CD4-positive, alpha-beta T cell treated with Interleukin-10 for 1 hour (primary cell): ENCODE data around the gene CRIP1.

Experiments used
- DNase-seq: peaks from one replicate; pipeline ENCODE4 v3.0.0-alpha.2; 2020

CRIP1 gene

DNA sequence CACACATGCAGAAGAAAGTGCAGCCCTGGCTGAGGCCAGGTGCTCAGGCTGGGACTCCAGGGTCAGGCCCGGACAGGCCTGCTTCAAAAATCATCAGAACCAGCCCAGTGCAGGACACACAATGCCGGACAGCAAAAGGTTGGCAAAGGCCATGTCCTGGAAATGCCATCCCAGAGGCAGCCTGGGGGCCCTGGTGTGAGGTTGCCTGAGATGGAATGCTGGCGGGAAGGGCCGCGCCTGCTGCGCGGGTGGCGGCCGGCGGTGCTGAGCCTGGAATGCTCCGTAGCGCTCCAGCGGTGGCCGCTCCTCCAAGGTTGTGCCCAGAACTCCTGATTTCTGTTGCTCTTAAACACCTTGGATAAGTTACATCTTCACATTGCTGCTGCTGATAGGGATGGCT lies 33.7 kb upstream of the CRIP1 start:
- DNase-seq: no peak

DNA sequence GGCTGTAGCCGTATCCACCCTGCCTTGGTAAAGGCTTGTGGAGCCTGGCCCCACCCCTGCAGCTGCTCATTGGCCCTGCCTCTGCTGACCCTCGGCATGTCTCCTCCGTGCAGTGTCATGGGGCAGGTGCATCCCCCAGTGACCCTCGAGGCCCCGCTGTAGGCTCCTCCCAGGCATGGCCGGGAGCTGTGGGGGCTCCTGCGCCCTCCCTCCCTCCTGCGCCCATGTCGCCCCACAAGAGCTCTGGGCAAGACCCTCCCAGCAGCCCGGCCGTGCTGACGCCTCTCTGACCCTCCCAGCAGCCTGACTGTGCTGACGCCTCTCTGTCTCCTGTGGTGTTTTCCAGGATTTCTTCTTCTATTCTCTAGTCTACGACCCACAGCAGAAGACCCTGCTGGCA lies 32.8 kb upstream of the CRIP1 start:
- no peak for DNase-seq

DNA sequence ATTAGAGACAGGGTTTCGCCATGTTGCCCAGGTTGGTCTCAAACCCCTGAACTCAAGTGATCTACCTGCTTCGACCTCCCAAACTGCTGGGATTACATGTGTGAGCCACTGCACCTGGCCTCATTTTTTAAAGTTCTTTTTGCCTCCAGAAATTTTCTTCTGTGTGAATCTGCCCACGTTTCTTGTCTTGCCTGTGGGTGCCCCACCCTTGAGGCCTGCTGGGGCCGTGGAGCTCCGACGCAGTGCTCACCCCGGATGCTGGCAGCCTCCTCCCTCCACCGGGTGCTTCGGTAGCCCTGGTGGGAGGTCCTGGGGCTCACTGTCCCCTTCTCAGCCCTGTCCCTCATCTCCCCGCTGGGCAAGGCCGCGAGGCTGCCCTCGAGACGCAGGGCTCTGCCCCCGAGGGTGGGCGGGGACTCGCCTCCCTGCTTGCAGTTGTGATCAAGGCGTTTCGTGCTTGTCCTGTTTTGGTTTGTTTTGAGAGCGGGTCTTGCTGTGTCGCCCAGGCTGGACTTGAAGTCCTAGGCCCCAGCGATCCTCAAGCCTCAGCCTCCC lies 31.5 kb upstream of the CRIP1 start:
- no peak for DNase-seq

DNA sequence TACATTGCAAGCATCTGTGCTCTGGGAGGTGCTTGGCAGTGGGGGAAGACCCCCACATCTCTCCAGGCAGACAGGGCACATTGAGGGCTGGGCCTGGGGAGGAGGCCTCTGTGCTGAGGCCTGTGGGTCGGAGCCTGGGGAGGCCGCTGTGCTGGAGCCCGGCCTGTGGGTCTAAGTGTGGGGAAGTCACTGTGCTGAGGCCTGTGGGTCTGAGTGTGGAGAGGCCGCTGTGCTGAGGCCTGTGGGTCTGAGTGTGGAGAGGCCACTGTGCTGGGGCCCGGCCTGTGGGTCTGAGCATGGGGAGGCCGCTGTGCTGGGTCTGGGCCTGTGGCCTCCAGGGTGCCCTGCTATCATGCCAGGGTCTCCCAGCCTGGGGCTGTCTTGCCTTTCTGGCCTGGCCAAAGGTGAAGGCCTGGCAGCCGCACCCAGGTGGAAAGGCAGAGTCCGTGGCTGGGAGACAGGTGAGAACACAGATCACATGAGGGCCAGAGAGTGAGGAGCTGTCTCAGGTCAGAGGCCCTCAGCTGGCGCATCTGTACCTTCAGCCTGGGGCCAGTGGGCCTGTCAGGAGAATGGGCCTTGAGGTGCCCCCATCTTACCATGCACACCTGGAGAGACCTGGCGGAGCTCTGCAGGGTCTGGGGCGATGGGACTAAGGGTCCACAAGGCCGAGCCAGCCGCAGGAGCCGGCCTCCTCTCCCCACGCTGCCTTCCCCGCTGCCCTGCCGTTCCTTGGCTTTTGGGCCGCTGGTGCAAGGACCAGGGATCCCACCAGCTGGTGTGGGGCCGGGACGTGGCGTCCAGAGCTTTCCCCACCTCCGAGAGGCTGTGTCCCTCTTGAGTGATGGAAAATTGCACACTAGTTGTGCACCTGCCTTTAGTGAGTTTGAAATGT lies 30.7 kb upstream of the CRIP1 start:
- no peak for DNase-seq

DNA sequence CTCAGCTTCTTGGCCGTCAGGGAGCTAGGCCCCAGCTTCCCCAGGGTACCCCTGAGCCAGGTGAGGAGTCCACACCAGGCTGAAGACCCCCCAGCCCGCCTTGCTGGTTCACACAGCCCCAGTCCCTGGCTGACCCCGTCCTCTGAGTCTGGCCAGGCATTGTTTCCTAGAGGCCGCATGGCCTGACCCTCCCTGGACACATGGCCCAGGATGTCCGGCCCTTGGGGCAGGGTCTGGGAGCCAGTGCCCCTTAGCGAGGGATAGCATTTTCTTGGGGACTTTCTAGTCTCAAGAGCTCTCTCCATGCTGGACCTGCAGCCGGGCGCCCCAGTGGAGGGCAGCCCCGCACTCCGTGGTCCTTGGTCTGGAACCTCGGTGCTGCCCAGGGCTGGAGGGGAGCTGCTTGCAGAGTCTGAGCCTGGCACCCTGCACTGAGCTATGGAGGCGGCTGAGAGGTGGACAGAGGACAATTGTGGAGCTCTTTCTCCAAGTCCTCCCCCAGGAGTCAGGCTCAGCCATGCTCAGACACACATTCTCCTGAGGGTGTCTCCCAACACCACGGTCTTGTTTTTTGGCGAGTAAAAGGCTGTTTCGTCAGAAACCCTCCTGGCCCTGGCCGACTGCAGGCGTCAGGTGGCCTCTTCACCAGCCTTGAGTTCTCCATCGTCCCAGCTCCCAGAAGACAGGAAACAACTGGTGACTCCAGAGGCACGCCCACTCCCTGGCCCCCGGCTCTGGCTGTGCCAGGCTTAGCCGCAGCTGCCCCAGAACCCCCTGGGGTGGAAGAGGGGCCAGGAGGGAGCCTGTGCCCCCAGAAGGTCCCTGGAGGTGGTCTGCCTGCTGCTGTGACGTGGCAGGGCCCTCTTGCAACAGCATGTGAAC lies 29.7 kb upstream of the CRIP1 start:
- DNase-seq: no peak

DNA sequence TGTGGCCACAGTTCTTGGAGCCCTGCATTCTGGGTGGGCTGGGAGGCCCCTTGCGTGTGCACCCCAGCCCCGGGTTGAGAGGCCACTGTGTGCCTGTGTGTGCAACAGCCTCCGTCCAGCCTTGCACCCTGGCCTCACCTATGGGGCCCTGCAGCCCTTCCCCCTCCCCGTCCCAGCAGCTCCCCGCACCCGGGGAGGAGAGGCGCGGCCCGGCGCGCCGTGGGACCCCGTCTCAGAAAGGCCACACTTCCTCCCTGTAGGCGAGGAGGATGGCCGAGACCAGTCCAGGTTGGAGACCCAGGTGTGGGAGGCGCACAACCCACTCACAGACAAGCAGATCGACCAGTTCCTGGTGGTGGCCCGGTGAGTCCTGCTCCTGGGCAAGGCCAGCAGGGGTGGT lies 28.7 kb upstream of the CRIP1 start:
- DNase-seq: no peak

DNA sequence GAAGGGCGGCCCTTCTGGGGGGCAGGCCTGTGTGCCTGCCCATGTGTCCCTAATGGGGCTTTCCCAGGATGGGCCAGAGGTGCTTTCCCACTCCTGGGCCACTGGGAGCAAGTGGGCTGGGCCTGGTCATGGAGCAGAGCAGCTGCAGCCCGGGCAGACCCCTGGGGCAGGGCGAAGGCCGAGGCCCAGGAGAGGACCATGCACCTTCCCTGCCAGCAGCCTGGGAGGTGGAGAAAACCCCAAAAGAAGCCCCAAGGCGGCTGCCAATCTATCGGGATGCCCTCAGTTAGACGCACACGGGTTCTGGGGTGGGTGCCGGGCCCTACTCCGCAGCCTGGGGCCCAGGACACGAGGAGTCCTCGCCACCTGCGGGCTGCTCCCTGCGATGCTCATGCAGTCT lies 28.1 kb upstream of the CRIP1 start:
- no peak for DNase-seq

DNA sequence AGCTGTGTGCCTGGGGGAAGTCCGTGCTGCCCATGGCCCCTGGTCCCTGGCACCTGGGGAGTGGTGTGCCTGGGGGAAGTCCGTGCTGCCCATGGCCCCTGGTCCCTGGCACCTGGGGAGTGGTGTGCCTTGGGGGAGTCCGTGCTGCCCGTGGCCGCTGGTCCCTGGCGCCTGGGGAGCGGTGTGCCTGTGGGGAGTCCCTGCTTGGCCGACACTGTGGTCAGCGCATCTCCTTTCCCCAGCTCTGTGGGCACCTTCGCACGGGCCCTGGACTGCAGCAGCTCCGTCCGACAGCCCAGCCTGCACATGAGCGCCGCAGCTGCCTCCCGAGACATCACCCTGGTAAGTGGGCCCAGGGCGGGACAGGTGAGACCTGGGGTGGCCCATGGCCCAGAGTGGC lies 26.6 kb upstream of the CRIP1 start:
- no peak for DNase-seq

DNA sequence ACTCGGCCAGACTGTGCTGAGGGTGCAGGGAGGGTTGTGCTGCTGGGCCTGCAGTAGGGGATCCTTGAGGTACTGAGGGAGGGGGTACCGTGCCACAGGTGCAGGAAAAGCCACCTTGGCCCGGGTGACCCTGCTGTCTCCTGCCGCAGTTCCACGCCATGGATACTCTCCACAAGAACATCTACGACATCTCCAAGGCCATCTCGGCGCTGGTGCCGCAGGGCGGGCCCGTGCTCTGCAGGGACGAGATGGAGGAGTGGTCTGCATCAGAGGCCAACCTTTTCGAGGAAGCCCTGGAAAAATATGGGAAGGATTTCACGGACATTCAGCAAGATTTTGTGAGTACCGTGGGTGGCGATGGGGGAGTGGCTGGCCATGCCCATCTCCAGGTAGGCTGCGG lies 26.1 kb upstream of the CRIP1 start:
- no peak for DNase-seq

DNA sequence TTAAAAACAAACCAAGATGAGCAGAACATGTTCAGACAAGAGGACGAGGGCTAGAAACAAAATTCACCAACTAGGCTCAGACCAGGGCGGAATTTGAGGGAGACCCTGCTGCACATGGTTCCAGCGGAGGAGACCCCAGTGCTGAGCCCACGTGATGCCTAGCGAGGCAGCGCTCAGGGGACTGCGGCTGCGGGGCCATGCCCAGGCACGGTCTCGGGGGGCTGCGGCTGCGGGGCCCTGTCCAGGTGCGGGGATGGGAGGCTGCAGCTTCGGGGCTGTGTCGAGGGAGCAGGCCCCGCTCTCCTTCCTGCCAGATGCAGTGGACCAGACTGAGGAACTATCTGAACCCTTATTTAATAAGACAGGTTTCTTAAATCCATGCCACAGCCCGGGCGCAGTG lies 24.8 kb upstream of the CRIP1 start:
- DNase-seq: no peak

DNA sequence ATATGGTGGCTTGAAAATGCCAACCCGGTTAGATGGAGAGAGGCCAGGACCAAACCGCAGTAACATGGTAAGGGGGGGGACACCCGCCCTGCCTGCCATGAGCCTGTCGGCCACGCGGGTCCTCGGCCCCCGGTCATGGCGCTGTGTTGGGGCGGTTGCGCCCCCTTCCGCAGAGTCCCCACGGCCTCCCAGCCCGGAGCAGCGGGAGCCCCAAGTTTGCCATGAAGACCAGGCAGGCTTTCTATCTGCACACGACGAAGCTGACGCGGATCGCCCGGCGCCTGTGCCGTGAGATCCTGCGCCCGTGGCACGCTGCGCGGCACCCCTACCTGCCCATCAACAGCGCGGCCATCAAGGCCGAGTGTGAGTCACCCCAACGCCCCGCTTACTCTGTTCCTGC lies 22.2 kb upstream of the CRIP1 start:
- no peak for DNase-seq

DNA sequence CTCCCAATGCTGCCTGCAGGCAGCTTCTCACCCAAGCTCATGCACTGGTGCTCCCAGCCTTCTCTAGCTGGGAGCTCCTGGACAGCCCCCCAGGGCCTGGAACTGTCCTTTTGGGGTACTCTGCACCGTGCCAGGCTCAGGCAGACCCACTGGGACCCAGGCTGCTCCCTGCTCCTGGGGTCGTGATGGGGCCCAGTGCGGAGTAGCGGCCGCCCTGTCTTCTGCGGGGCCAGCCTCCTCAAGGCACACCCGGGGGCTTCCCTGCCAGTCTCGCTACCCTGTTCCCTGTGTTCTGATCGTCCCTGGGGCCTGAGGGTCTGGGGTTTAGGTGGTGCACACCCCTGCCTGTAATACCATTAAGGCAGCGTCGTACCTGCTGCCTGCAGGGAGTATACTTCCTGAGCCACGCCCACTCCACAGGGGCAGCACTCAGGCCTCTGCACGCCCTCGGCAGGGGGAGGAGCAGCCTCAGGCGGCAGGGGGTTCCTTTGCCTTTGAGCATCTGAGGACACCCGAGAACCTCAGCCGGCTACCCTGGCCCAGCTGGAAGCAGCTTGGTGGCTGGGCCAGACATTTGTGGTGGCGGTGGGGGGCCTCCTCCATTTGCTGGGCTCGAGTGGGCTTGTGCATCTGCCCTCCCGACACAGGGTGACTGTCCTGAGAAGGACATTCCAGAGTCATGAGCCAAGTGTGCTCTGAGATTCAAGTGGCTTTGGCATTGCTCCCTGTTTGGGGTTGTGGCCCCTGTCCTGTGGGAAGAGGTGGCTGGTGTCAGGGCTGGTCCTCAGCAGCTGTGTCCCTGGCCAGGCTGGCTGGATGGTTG lies 21.3 kb upstream of the CRIP1 start:
- no peak for DNase-seq

DNA sequence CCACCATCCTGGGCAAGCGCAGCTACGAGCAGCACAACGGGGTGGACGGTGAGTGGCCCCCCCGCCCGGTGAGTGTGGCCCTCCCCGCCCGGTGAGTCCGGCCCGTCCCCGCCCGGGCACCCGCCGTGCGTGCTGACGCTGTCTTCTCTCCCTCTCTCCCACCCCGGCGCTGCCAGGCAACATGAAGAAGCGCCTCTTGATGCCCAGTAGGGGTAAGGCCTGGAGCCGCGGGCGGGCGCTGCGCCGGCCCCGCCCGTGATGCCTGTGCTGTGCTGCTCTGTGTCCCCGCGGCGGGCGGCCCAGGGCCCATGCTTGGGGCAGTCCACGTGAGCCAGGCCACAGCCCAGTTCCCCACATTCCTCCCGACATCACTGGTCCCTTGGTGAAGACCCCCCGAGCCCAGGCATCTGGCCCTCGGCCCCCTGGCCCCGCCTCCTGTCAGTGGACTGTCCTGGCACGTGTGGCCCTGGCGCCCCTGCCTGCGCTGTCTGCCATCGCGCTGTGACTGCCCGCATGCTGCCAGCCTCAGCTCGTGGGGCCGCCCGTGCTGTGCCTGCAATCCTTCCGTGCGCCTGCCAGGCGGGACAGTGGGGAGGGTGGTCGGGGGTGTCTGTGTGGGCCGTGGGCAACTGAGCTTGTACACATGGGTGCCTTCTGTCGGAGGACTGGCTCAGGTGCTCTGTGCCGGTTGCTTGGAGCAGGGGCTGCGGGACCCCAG lies 20.0 kb upstream of the CRIP1 start:
- DNase-seq: no peak

DNA sequence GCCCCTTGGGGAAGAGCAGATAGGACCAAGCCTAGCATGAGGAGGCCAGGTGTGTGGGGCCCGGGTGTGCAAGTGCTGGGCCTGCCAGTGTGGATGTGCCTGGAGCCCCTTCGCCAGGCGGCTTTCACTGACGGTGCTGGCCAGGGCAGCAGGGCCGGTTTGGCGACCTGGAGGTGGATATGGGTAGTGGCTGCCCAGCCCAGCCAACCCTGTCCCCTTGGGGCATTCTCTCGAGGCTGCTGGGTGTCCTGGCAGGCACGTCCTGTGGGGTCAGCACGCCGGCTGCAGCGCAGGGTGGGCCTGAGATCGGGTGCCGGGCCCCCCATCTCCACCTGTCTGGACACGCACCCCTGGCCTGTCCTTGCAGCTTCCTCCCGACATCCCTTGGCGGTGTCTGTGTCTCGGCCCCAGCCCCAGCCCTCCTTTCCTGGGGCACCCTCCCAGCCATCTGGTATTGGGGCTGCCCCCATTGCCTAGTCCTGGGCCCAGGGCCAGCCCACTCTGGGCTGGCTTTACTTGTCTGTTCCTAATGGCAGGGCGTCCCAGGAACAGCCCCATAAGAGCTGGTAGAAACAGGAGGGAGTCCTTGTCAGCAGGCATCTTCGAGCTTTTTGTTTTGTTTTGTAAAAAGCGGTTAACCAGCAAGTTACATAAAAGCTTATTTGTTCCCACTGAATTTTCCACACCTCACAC lies 19.3 kb upstream of the CRIP1 start:
- DNase-seq: no peak

DNA sequence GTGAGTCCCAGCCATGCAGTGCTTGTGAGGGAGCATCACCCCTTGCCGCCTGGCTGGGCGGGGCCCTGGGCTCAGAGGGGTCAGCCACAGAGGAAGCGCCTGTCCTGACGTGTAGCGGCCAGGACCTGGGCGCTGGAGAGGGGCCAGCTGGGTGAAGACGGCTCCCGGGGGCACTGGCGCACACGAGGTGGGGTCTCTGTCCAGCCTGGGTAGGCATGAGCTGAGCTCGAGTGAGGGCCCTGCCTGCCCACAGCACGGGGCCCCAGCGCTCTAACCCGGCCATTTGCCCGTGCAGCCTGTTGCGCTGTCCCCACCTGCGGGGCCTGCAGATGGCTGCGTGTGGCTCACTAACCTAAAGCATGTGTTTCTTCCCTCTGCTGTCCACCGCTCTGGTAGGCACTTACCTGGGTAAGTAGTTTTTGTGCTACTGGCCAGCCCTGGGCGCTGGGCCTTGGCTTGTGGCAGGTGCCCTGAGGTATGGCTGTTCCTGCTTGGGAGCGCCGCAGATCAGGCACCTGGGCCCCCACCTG lies 18.7 kb upstream of the CRIP1 start:
- DNase-seq: no peak

DNA sequence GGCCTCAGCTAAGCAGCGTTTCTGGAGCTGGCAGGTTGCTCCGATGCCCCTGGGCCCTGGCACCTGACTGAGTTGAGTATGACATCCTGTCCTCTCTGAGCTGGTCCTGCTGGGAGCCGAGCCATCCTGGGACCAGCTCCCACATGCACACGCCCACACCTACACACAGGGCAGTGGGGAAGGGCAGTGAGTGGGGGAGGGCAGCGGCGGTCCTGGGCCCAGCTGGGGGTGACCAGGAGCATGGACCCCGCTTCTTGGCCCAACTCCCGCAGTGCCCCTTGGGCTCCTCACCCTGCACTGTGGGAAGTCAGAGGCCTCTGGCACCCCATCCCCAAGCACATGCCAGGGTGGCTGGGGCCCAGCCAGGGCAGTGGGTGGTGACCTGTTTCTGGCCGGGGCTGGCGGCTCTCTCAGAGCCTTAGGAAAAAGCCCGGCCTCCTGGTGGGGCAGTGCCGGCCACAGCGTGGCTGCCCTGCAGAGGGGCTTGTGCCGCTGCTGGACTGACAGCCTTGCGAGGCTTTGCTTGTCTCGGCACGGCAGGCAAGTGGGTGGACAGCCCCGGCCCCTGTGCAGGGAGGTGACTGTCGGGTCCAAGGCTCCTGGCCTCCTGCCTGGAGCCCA lies 18.0 kb upstream of the CRIP1 start:
- DNase-seq: no peak

DNA sequence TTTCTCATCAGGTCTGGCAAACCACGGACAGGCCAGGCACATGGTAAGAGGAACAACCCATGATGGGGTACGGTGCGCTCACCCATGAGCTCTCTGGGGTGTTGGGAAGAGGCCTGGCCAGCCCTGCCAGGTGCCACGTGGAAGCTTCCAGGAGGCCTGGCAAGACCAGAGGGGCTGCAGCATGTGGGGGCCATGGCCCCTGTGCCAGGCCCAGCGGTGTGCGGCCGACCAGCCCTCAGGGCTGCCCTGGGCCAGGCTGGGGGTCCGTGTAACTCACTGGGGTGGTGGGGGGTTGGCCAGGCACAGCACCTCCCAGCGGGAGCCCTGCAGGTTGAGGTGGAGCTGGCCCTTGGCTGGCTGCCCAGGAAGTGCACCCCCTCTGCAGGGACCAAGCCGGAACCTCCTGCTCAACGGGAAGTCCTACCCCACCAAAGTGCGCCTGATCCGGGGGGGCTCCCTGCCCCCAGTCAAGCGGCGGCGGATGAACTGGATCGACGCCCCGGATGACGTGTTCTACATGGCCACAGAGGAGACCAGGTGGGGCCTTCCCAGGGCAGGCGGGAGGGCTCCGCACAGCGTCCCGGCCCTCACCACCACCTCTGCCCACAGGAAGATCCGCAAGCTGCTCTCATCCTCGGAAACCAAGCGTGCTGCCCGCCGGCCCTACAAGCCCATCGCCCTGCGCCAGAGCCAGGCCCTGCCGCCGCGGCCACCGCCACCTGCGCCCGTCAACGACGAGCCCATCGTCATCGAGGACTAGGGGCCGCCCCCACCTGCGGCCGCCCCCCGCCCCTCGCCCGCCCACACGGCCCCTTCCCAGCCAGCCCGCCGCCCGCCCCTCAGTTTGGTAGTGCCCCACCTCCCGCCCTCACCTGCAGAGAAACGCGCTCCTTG lies 17.0 kb upstream of the CRIP1 start:
- DNase-seq: no peak

DNA sequence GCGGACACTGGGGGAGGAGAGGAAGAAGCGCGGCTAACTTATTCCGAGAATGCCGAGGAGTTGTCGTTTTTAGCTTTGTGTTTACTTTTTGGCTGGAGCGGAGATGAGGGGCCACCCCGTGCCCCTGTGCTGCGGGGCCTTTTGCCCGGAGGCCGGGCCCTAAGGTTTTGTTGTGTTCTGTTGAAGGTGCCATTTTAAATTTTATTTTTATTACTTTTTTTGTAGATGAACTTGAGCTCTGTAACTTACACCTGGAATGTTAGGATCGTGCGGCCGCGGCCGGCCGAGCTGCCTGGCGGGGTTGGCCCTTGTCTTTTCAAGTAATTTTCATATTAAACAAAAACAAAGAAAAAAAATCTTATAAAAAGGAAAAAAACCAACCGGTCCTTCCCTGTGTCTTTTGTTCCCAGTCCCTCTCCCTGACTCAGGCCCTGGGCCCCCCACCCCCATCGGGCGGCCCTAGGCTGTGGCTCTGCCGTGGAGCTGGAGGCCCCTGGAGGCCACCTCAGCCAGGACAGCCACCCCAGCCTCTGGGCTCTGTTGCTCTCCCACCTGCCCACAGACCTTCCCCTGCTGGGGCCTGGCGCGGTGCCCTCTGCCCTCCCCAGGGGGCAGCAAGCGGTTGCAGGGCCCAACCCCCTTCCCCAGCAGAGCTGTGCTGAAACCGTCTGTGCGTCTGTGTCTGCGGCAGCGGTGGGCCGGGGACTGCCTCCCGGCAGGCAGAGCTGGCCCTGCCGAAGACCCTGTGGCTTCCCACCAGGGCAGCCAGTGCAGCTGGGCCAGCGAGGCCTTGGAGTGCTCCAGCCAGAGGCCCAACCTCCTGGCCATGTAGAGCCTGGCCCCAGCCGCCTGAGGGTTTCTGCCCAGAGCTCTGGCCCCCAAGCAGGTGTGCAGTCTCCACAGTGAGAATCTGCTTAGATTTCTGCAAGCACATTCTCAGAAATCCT lies 16.1 kb upstream of the CRIP1 start:
- DNase-seq: no peak
